ENCODE results near the gene ARL15.
A peak's percentile ranks its signal among the peaks of the same experiment; 100 is the strongest.

ARL15 gene

DNA sequence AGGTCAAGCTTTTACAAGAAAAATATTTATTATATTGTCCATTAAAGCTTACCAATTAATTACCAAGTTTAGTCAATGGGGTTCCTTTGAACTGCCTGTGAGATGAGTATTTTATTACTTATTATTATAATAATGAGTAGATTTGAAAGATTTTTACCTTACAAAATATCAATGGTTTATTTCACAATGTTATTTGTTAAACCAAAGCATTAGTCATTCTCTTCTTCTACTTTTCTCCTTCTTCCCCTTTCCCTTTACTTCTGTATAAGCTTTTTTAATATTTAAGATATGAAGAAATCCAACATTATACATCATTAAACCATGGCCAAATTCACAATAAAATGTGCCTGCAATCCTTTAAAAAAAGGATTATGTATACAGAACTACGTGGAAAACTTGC is 369.5 kb downstream of the ARL15 start:
- H3K4me3 ChIP-seq (ENCODE audit: low read length): no peak overlapping the region
- TF ChIP-seq, protein P1, sequence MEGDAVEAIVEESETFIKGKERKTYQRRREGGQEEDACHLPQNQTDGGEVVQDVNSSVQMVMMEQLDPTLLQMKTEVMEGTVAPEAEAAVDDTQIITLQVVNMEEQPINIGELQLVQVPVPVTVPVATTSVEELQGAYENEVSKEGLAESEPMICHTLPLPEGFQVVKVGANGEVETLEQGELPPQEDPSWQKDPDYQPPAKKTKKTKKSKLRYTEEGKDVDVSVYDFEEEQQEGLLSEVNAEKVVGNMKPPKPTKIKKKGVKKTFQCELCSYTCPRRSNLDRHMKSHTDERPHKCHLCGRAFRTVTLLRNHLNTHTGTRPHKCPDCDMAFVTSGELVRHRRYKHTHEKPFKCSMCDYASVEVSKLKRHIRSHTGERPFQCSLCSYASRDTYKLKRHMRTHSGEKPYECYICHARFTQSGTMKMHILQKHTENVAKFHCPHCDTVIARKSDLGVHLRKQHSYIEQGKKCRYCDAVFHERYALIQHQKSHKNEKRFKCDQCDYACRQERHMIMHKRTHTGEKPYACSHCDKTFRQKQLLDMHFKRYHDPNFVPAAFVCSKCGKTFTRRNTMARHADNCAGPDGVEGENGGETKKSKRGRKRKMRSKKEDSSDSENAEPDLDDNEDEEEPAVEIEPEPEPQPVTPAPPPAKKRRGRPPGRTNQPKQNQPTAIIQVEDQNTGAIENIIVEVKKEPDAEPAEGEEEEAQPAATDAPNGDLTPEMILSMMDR (IDR thresholded peaks at IDR 0.05; ENCODE audit: insufficient read depth, low read depth, low read length, missing control alignments): no peak
- no peak for DNase-seq (ENCODE audit: low read depth)

DNA sequence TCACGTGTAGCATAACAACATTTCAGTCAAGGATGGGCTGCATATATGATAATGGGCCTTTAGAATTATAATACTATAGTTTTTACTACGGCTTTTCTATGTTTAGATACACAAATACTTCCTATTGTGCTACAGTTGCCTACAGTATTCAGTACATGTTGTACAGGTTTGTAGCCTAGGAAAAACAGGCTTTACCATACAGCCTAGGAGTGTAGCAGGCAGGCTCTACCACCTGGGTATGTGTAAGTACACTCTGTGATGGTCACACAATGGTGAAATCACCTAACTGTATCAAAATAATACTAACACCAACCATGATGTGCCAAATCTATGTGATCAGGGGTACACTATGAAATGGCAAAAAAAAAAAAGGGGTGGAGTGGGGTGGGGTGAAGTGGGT is 372.9 kb downstream of the ARL15 start:
- no peak for DNase-seq (ENCODE audit: low read depth)
- TF ChIP-seq, protein P1 (IDR thresholded peaks at IDR 0.05; ENCODE audit: insufficient read depth, low read depth, low read length, missing control alignments): no peak

DNA sequence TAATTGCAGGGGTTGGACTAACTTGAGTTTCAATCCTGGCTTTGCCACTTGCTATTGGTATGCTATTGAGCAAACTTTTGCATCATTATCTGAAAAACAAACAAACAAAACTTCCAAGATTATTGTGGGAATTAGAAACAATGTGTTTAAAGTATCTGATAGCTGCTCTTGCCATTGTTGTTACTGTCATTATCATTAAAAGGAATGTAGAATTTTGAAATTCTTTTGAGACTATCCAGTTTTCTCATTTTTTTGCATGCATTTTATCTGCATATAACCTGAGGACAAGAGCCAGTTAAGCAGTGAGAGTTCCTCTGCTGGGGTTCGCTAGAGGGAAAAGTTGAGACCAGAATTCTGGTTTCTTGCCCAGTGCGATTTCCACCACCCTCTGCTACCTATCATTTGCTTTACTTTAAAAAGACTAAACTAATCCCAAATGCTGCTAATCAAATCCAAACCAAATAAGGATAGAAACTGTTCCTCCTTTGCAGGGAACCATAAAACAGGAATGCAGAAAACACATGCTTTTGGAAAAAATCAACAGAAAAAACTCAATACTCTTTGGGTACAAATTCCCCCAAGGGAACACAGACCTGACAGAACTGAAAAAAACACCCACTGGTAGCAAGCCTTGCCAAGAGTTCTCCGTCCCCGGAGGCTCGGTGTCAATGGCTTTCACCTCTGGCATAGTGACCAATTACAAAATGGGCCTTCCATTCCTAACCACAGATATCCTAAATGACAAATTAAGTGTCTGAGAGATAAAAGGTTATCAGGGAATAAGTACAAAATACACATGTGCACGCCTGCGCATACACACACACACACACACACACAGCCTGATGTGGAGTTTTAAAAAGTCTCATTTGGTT is 373.7 kb downstream of the ARL15 start:
- no peak for DNase-seq (ENCODE audit: low read depth)
- TF ChIP-seq, protein P1 (IDR thresholded peaks at IDR 0.05; ENCODE audit: insufficient read depth, low read depth, low read length, missing control alignments): no peak
- no peak overlapping the region for H3K4me3 ChIP-seq (ENCODE audit: low read length)

More for the DNA sequence above, 372.9 kb downstream of the ARL15 start:
- H3K4me3 ChIP-seq (ENCODE audit: low read length): no peak overlapping the region

DNA sequence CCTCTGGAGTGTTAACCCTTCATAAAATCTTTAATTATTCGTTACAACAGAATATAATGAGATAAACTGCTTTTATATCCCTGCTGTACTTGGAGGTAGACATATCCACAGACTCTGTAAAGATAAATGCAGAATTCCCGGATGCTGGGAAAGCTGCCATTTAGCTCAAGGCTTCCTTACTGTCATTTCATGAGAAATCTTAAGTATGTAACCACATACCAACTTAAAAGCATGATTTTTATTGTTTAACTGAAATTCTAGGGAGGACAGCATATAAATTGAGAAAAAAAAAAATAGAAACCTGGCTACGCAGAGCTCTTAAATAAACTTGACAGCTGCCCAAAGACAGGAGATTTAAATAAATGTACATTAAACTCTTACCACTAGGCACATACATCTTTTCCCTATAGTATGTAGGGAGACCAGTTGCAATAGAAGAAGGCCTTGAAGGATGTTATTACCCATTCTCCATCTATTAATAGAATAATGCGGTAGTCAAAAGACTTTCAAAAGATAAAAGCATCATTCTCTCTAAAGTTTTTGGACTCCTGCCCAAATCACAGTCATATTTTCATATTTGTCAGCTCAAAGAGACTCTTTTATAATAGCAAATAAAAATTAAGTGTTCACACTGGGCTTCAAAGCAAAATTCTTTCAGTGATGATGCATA is 376.1 kb downstream of the ARL15 start:
- DNase-seq (ENCODE audit: low read depth): peak; percentile 18
- TF ChIP-seq, protein P1 (IDR thresholded peaks at IDR 0.05; ENCODE audit: insufficient read depth, low read depth, low read length, missing control alignments): no peak
- no peak overlapping the region for H3K4me3 ChIP-seq (ENCODE audit: low read length)

GRCh38 chr5:53932351-53932750 is 378.0 kb downstream of the ARL15 start:
- DNase-seq (ENCODE audit: low read depth): no peak
- H3K4me3 ChIP-seq (ENCODE audit: low read length): no peak overlapping the region
- TF ChIP-seq, protein P1 (IDR thresholded peaks at IDR 0.05; ENCODE audit: insufficient read depth, low read depth, low read length, missing control alignments): no peak

DNA sequence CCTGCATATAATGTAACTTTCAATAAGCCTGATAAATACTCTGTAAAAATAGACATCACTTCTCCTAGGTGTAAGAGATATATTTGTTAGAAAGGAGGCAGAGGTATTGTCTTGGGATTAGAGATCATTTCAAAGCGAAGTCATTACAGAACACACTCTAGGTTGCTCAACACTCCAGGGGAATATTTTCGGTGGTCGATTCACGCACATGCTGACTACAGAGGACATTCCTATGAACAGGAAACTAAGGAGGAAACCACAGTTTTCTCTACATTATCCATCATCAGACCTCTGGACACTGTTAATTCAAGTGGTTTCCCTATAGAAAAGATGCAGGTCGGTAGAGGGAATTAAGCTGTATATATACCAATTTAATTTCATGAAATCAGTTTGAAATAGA is 379.9 kb downstream of the ARL15 start:
- H3K4me3 ChIP-seq (ENCODE audit: low read length): no peak overlapping the region
- TF ChIP-seq, protein P1 (IDR thresholded peaks at IDR 0.05; ENCODE audit: insufficient read depth, low read depth, low read length, missing control alignments): no peak
- no peak for DNase-seq (ENCODE audit: low read depth)
